IMR-90 (cell line): ENCODE results near the gene ZBTB25. TPM values are rescaled to one million over a fixed set of nuclear protein-coding genes. Genes with fewer than 3 reads are reported as not detected.

Experiments used
- ATAC-seq: fragments of 200-7000 bp; cut with Tn5 transposase; 2 replicates; pipeline ENCODE4 v1.9.1; 2020; ENCODE audit warnings: low read depth, mild to moderate bottlenecking, moderate library complexity
- BruUV-seq: library from RNA; stranded (reverse); fragments of 400-500 nt; replicated peaks from 2 replicates; lab custom pipeline; 2021; lab: Mats Ljungman, UMichigan
- CTCF ChIA-PET: fragments of 300-600 bp; formaldehyde crosslinking; extraction: SDS; loops from one replicate; lab custom pipeline; 2021; ENCODE audit warnings: antibody characterized with exemption; lab: Yijun Ruan, JAX
- POLR2A ChIA-PET: fragments of 300-600 bp; sonication (Branson Sonifier 250); formaldehyde crosslinking; loops from one replicate; lab custom pipeline; 2022; ENCODE audit warnings: antibody characterized with exemption; ENCODE audit not compliant: unreplicated experiment; lab: Charles Lee
- DNase-seq: peaks from one replicate; pipeline ENCODE4 v3.0.0; 2013
- H2AFZ ChIP-seq: replicated peaks from 2 replicates; pipeline ENCODE3; 2013; ENCODE audit warnings: low read length, mild to moderate bottlenecking; ENCODE audit not compliant: poor library complexity
- H2AK5ac ChIP-seq: 2 replicates; pipeline ENCODE4 v1.6.1; 2013; ENCODE audit warnings: low read depth, low read length, inconsistent platforms
- H2AK9ac ChIP-seq: replicated peaks from 2 replicates; pipeline ENCODE3; 2013; ENCODE audit warnings: mild to moderate bottlenecking, low read depth, low read length, moderate library complexity; ENCODE audit not compliant: poor library complexity
- H2BK120ac ChIP-seq: 2 replicates; pipeline ENCODE4 v1.6.1; 2013; ENCODE audit warnings: low read depth, low read length, inconsistent platforms
- H2BK15ac ChIP-seq: 3 replicates; pipeline ENCODE4 v1.6.1; 2013; ENCODE audit warnings: low read depth, low read length, inconsistent platforms
- H2BK20ac ChIP-seq: 2 replicates; pipeline ENCODE4 v1.6.1; 2013; ENCODE audit warnings: low read depth, mild to moderate bottlenecking, inconsistent platforms, low read length, moderate library complexity
- H2BK5ac ChIP-seq: 2 replicates; pipeline ENCODE4 v1.6.1; 2013; ENCODE audit warnings: mild to moderate bottlenecking, low read depth, low read length, inconsistent platforms; ENCODE audit not compliant: poor library complexity, severe bottlenecking
- H3K14ac ChIP-seq: replicated peaks from 2 replicates; pipeline ENCODE4 v1.6.1; 2013; ENCODE audit warnings: low read depth, low read length, inconsistent platforms
- H3K18ac ChIP-seq: 2 replicates; pipeline ENCODE4 v1.6.1; 2013; ENCODE audit warnings: low read depth, low read length, control low read depth
- H3K23ac ChIP-seq: 2 replicates; pipeline ENCODE4 v1.6.1; 2013; ENCODE audit warnings: low read depth, low read length, inconsistent platforms
- H3K27ac ChIP-seq: 2 replicates; pipeline ENCODE4 v1.5.1; 2013; ENCODE audit warnings: mild to moderate bottlenecking, control low read depth, low read length; ENCODE audit not compliant: insufficient read depth
- H3K27me3 ChIP-seq: 2 replicates; pipeline ENCODE4 v1.6.1; 2013; ENCODE audit warnings: low read length; ENCODE audit not compliant: control insufficient read depth, insufficient read depth
- H3K36me3 ChIP-seq: 2 replicates; pipeline ENCODE4 v1.6.1; 2013; ENCODE audit warnings: low read length, mixed read lengths; ENCODE audit not compliant: control insufficient read depth, insufficient read depth
- H3K4ac ChIP-seq: 2 replicates; pipeline ENCODE4 v1.6.1; 2013; ENCODE audit warnings: low read depth, low read length, inconsistent platforms
- H3K4me1 ChIP-seq: 2 replicates; pipeline ENCODE4 v1.6.1; 2013; ENCODE audit warnings: low read length, mixed read lengths; ENCODE audit not compliant: control insufficient read depth, insufficient read depth
- H3K4me2 ChIP-seq: 2 replicates; pipeline ENCODE4 v1.6.1; 2013; ENCODE audit warnings: low read depth, mild to moderate bottlenecking, control low read depth, low read length, moderate library complexity
- H3K4me3 ChIP-seq: 2 replicates; pipeline ENCODE4 v1.5.1; 2013; ENCODE audit warnings: low read depth, mild to moderate bottlenecking, control low read depth, low read length, moderate library complexity; ENCODE audit not compliant: insufficient read depth
- H3K56ac ChIP-seq: 2 replicates; pipeline ENCODE4 v1.6.1; 2013; ENCODE audit warnings: low read length, inconsistent platforms; ENCODE audit not compliant: insufficient read depth; ENCODE audit errors: extremely low read depth
- H3K79me1 ChIP-seq, 2 experiments: 2 replicates each; pipeline ENCODE4 v1.6.1; 2013; ENCODE audit warnings: low read length in 2 of 2, inconsistent platforms in 1 of 2, low read depth in 1 of 2
- H3K9ac ChIP-seq: 2 replicates; pipeline ENCODE4 v1.6.1; 2013; ENCODE audit warnings: low read depth, low read length, control low read depth
- H3K9me1 ChIP-seq: 2 replicates; pipeline ENCODE4 v1.6.1; 2013; ENCODE audit warnings: low read length, inconsistent platforms; ENCODE audit not compliant: insufficient read depth
- H3K9me3 ChIP-seq: 2 replicates; pipeline ENCODE4 v1.6.1; 2013; ENCODE audit warnings: low read length; ENCODE audit not compliant: control insufficient read depth, insufficient read depth
- H4K20me1 ChIP-seq: 2 replicates; pipeline ENCODE4 v1.6.1; 2013; ENCODE audit warnings: low read length, inconsistent platforms; ENCODE audit not compliant: insufficient read depth
- H4K5ac ChIP-seq: 2 replicates; pipeline ENCODE4 v1.6.1; 2013; ENCODE audit warnings: mild to moderate bottlenecking, low read depth, low read length, control low read depth
- H4K8ac ChIP-seq, 2 experiments: 2 replicates each; pipeline ENCODE4 v1.6.1; 2013; ENCODE audit warnings: low read depth in 2 of 2, low read length in 2 of 2, control low read depth in 1 of 2, inconsistent platforms in 1 of 2
- H4K91ac ChIP-seq: 2 replicates; pipeline ENCODE4 v1.6.1; 2013; ENCODE audit warnings: low read depth, low read length, inconsistent platforms; ENCODE audit not compliant: insufficient read depth
- MAZ ChIP-seq: IDR thresholded peaks from 2 replicates; pipeline ENCODE4 v1.6.1; 2012; ENCODE audit warnings: low read depth, mild to moderate bottlenecking, low read length, improper control_type of control experiment, moderate library complexity, borderline replicate concordance
- MXI1 ChIP-seq: IDR thresholded peaks from 2 replicates; pipeline ENCODE4 v1.6.1; 2012; ENCODE audit warnings: low read depth, mild to moderate bottlenecking, low read length, moderate library complexity, borderline replicate concordance
- RCOR1 ChIP-seq: IDR thresholded peaks from 2 replicates; pipeline ENCODE4 v1.6.1; 2012; ENCODE audit warnings: mild to moderate bottlenecking, low read length, improper control_type of control experiment; ENCODE audit not compliant: insufficient replicate concordance
- RFX5 ChIP-seq: IDR thresholded peaks from 2 replicates; pipeline ENCODE4 v1.8.0; 2012; ENCODE audit warnings: low read depth, mild to moderate bottlenecking, low read length, moderate library complexity
- SMC3 ChIP-seq: fragments of 150-350 bp; IDR thresholded peaks from 2 replicates; pipeline ENCODE4 v1.6.1; 2016; ENCODE audit warnings: low read depth, mild to moderate bottlenecking, antibody characterized with exemption, low read length, moderate library complexity
- WGBS, 2 experiments: methylation state at CpG; one replicate each; pipeline versions ENCODE4 v1.1.5 to v1.1.7; 2013; ENCODE audit warnings: missing lambda C conversion rate in 2 of 2; ENCODE audit not compliant: insufficient read length in 1 of 2; ENCODE audit errors: extremely low coverage in 2 of 2; 5-methylcytosine and 5-hydroxymethylcytosine counted together
- dilution Hi-C: fragments of 300-500 bp; cut with HindIII; formaldehyde crosslinking; loops from one replicate; pipeline ENCODE4 v1.14.3; 2018; ENCODE audit warnings: low sequenced_read_pairs; ENCODE audit not compliant: unreplicated experiment
- in situ Hi-C: fragments of 300-500 bp; cut with MboI; formaldehyde crosslinking; loops from 3 replicates; pipeline ENCODE4 v1.14.3; 2019; ENCODE audit warnings: low sequenced_read_pairs, inconsistent platforms, mixed read lengths
- intact Hi-C: fragments of 100-400 bp; cut with micrococcal nuclease; formaldehyde crosslinking; loops from 2 replicates; pipeline ENCODE4 v1.10.0; 2022
- polyA plus RNA-seq, 3 experiments: library from polyadenylated mRNA; depleted of rRNA; stranded (reverse); fragments of >200 nt; gene quantifications; 2 replicates each; pipeline ENCODE4 v1.2.3, GENCODE V29; 2012; ENCODE audit warnings: low replicate concordance in 1 of 3
- total RNA-seq: library from RNA; depleted of rRNA; stranded (reverse); fragments of >200 nt; gene quantifications from 2 replicates; pipeline ENCODE4 v1.2.3, GENCODE V29; 2012
- TF ChIP-seq, protein P1 (sequence below): fragments of 150-350 bp; IDR thresholded peaks from 2 replicates; pipeline ENCODE4 v1.6.1; 2016; ENCODE audit warnings: low read depth, mild to moderate bottlenecking, low read length, moderate library complexity, borderline replicate concordance

ZBTB25 gene
- total and polyA plus RNA-seq, 2 of the 4 experiments (the other 2 are of a cell fraction): 4.4 to 6.6 TPM

DNA sequence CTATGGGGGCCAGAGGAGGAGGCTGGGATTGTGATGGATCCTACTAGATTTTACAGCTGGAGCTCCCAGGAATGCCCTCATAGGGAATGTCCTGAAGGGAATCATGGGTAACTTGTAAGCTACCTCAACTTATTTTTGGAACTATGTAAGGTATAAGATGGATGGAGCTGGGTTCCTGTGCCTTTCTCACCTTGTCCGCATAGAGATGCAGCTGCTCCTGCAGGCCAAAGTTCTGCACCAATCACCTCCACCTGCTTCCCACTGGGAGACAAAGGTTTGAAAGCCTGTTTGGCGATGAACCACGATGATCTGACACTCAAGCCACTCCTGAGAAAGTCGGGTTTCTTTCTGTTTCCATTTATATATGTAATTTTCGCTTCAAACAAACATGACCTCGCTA, 39.0 kb downstream of the ZBTB25 start:
- H2BK20ac ChIP-seq: no peak overlapping the region
- no peak overlapping the region for H3K27ac ChIP-seq
- H2AFZ ChIP-seq: peak overlapping the region; percentile 72
- H2BK15ac ChIP-seq: no peak overlapping the region
- dilution Hi-C loops: no loop called here
- H3K18ac ChIP-seq: no peak overlapping the region
- 0 out of 2 replicates have a peak, but pooled peaks cover under 1% of the 10 kb centered on the region for H3K9me1 ChIP-seq
- no peak overlapping the region for H3K56ac ChIP-seq
- no CpG with 5 or more reads among the region's 6 CpGs for WGBS, 2 experiments
- H3K4ac ChIP-seq: no peak overlapping the region
- H2BK5ac ChIP-seq: no peak overlapping the region
- H3K4me1 ChIP-seq: peaks cover 1% of the 10 kb centered on the region; the same call in 1 of the 2 replicates
- ChIA-PET POLR2A (interaction anchor here (0.5 kb wide), 1 partner anchor 1048 kb away, joined by 10 read pairs; no protein-coding TSS in a partner anchor), CTCF (no interaction called here)
- peak overlapping the region; percentile 2; the same call in 1 of the 2 replicates for H3K23ac ChIP-seq
- BruUV-seq: no TSS peak
- no peak overlapping the region for H2AK5ac ChIP-seq
- H4K20me1 ChIP-seq: no peaks in the 10 kb centered on the region
- intact Hi-C loops: no loop called here
- in situ Hi-C loops: no loop called here
- no peak overlapping the region for H4K8ac ChIP-seq
- H3K9ac ChIP-seq: peak overlapping the region; percentile 28; the same call in 1 of the 2 replicates
- H3K4me3 ChIP-seq: peak overlapping the region; percentile 70
- H3K79me1 ChIP-seq: no peaks in the 10 kb centered on the region
- H3K36me3 ChIP-seq: no peaks in the 10 kb centered on the region; the same call in 1 of the 2 replicates
- H3K9me3 ChIP-seq: no peaks in the 10 kb centered on the region
- H3K4me2 ChIP-seq: peak overlapping the region; percentile 83
- no peak overlapping the region; the same call in 1 of the 2 replicates for H3K14ac ChIP-seq
- no peak overlapping the region for H2BK120ac ChIP-seq
- no peak overlapping the region for H4K91ac ChIP-seq
- H2AK9ac ChIP-seq: no peak overlapping the region
- ATAC-seq: no peak
- H3K27me3 ChIP-seq: no peaks in the 10 kb centered on the region
- DNase-seq: no peak
- TF ChIP-seq MAZ (no peak), SMC3 (no peak), MXI1 (no peak), RFX5 (no peak), RCOR1 (no peak)
- TF ChIP-seq, protein P1, sequence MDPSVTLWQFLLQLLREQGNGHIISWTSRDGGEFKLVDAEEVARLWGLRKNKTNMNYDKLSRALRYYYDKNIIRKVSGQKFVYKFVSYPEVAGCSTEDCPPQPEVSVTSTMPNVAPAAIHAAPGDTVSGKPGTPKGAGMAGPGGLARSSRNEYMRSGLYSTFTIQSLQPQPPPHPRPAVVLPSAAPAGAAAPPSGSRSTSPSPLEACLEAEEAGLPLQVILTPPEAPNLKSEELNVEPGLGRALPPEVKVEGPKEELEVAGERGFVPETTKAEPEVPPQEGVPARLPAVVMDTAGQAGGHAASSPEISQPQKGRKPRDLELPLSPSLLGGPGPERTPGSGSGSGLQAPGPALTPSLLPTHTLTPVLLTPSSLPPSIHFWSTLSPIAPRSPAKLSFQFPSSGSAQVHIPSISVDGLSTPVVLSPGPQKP: no peak
- H4K5ac ChIP-seq: no peak overlapping the region; the same call in 1 of the 2 replicates
